SK-N-SH treated with all-trans-retinoic acid at 6 μM for 48 hours (cell line): ENCODE results near the gene SEMA6D.

Source experiments
- ATAC-seq: fragments of 200-7000 bp; cut with Tn5 transposase; 3 replicates; pipeline ENCODE4 v1.9.1; 2020; ENCODE audit warnings: mild to moderate bottlenecking, moderate library complexity
- ARNTL ChIP-seq: fragments of 450-650 bp; formaldehyde crosslinking; IDR thresholded peaks from 2 replicates; pipeline ENCODE4 v1.5.0; 2020; ENCODE audit warnings: low read depth, mild to moderate bottlenecking, moderate library complexity, borderline replicate concordance
- BACH2 ChIP-seq: fragments of 250-450 bp; sonication (Bioruptor Pico); IDR thresholded peaks from 2 replicates; pipeline ENCODE4 v1.9.0; 2021; ENCODE audit warnings: mild to moderate bottlenecking, borderline replicate concordance
- ESRRG ChIP-seq: fragments of 250-450 bp; sonication (Bioruptor Pico); IDR thresholded peaks from 2 replicates; pipeline ENCODE4 v1.6.1; 2021; ENCODE audit warnings: mild to moderate bottlenecking
- GLIS3 ChIP-seq: fragments of 250-450 bp; sonication (Bioruptor Pico); IDR thresholded peaks from 2 replicates; pipeline ENCODE4 v1.5.0; 2020; ENCODE audit warnings: mild to moderate bottlenecking, moderate library complexity
- ISL1 ChIP-seq: fragments of 250-450 bp; sonication (Bioruptor Pico); IDR thresholded peaks from 2 replicates; pipeline ENCODE4 v2.1.2; 2022; ENCODE audit warnings: mild to moderate bottlenecking, moderate library complexity
- OSR1 ChIP-seq: fragments of 250-450 bp; sonication (Bioruptor Pico); IDR thresholded peaks from 2 replicates; pipeline ENCODE4 v1.8.0; 2022; ENCODE audit warnings: moderate library complexity, mild to moderate bottlenecking, inconsistent platforms
- POU6F1 ChIP-seq: fragments of 250-450 bp; sonication (Bioruptor Pico); IDR thresholded peaks from 2 replicates; pipeline ENCODE4 v1.8.0; 2021; ENCODE audit warnings: low read depth, mild to moderate bottlenecking, moderate library complexity, borderline replicate concordance
- RARB ChIP-seq: fragments of 250-450 bp; sonication (Bioruptor Pico); IDR thresholded peaks from 2 replicates; pipeline ENCODE4 v1.8.0; 2021; ENCODE audit warnings: mild to moderate bottlenecking, moderate library complexity
- SNAI2 ChIP-seq: fragments of 250-450 bp; sonication (Bioruptor Pico); IDR thresholded peaks from 2 replicates; pipeline ENCODE4 v1.5.0; 2020; ENCODE audit warnings: mild to moderate bottlenecking, moderate library complexity
- TCF4 ChIP-seq: fragments of 250-450 bp; sonication (Bioruptor Pico); IDR thresholded peaks from 2 replicates; pipeline ENCODE4 v1.8.0; 2021; ENCODE audit warnings: mild to moderate bottlenecking, moderate library complexity, borderline replicate concordance
- TOX ChIP-seq: fragments of 250-450 bp; sonication (Bioruptor Pico); IDR thresholded peaks from 2 replicates; pipeline ENCODE4 v1.8.0; 2021; ENCODE audit warnings: mild to moderate bottlenecking, moderate library complexity, borderline replicate concordance
- TSHZ2 ChIP-seq: fragments of 250-450 bp; sonication (Bioruptor Pico); IDR thresholded peaks from 2 replicates; pipeline ENCODE4 v1.5.0; 2020; ENCODE audit warnings: mild to moderate bottlenecking, moderate library complexity
- ZC3H10 ChIP-seq: fragments of 250-450 bp; sonication (Bioruptor Pico); IDR thresholded peaks from 2 replicates; pipeline ENCODE4 v1.5.1; 2021; ENCODE audit warnings: mild to moderate bottlenecking, moderate library complexity
- ZFP3 ChIP-seq: fragments of 250-450 bp; sonication (Bioruptor Pico); IDR thresholded peaks from 2 replicates; pipeline ENCODE4 v1.5.0; 2020; ENCODE audit warnings: mild to moderate bottlenecking, moderate library complexity
- ZFP30 ChIP-seq: fragments of 450-650 bp; formaldehyde crosslinking; IDR thresholded peaks from 2 replicates; pipeline ENCODE4 v1.5.0; 2022; ENCODE audit warnings: mild to moderate bottlenecking, moderate library complexity
- ZNF70 ChIP-seq: fragments of 450-650 bp; formaldehyde crosslinking; IDR thresholded peaks from 2 replicates; pipeline ENCODE4 v1.5.0; 2020; ENCODE audit warnings: mild to moderate bottlenecking, moderate library complexity
- ZNF8 ChIP-seq: fragments of 450-650 bp; formaldehyde crosslinking; IDR thresholded peaks from 2 replicates; pipeline ENCODE4 v1.5.0; 2020; ENCODE audit warnings: mild to moderate bottlenecking, moderate library complexity
- TF ChIP-seq, protein P1 (sequence below): fragments of 250-450 bp; sonication (Bioruptor Pico); IDR thresholded peaks from 2 replicates; pipeline ENCODE4 v1.5.1; 2020; ENCODE audit warnings: low read depth, mild to moderate bottlenecking, moderate library complexity
- TF ChIP-seq, protein P2 (sequence below): fragments of 250-450 bp; sonication (Bioruptor Pico); IDR thresholded peaks from 2 replicates; pipeline ENCODE4 v1.8.0; 2020; ENCODE audit warnings: mild to moderate bottlenecking, moderate library complexity, borderline replicate concordance
- TF ChIP-seq, protein P3 (sequence below): fragments of 250-450 bp; sonication (Bioruptor Pico); IDR thresholded peaks from 2 replicates; pipeline ENCODE4 v1.5.1; 2021; ENCODE audit warnings: mild to moderate bottlenecking, moderate library complexity

Gene SEMA6D

GRCh38 chr15:47766406-47766805, 49.1 kb downstream of the SEMA6D start:
- no peak for ATAC-seq
- TF ChIP-seq ESRRG (CRISPR knock-in tag), result no peak
- TF ChIP-seq, protein P1, sequence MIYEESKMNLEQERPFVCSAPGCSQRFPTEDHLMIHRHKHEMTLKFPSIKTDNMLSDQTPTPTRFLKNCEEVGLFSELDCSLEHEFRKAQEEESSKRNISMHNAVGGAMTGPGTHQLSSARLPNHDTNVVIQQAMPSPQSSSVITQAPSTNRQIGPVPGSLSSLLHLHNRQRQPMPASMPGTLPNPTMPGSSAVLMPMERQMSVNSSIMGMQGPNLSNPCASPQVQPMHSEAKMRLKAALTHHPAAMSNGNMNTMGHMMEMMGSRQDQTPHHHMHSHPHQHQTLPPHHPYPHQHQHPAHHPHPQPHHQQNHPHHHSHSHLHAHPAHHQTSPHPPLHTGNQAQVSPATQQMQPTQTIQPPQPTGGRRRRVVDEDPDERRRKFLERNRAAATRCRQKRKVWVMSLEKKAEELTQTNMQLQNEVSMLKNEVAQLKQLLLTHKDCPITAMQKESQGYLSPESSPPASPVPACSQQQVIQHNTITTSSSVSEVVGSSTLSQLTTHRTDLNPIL (CRISPR knock-in tag), result no peak
- TF ChIP-seq, protein P2, sequence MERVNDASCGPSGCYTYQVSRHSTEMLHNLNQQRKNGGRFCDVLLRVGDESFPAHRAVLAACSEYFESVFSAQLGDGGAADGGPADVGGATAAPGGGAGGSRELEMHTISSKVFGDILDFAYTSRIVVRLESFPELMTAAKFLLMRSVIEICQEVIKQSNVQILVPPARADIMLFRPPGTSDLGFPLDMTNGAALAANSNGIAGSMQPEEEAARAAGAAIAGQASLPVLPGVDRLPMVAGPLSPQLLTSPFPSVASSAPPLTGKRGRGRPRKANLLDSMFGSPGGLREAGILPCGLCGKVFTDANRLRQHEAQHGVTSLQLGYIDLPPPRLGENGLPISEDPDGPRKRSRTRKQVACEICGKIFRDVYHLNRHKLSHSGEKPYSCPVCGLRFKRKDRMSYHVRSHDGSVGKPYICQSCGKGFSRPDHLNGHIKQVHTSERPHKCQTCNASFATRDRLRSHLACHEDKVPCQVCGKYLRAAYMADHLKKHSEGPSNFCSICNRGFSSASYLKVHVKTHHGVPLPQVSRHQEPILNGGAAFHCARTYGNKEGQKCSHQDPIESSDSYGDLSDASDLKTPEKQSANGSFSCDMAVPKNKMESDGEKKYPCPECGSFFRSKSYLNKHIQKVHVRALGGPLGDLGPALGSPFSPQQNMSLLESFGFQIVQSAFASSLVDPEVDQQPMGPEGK (CRISPR knock-in tag), result no peak
- TF ChIP-seq BACH2, result no peak
- no peak for TF ChIP-seq SNAI2 (CRISPR knock-in tag)
- TF ChIP-seq POU6F1, result no peak
- TF ChIP-seq ARNTL (CRISPR knock-in tag), result no peak
- no peak for TF ChIP-seq ZFP3 (CRISPR knock-in tag)
- TF ChIP-seq ZNF70 (CRISPR knock-in tag), result no peak
- no peak for TF ChIP-seq ZFP30 (CRISPR knock-in tag)
- TF ChIP-seq ZNF8 (CRISPR knock-in tag), result no peak
- no peak for TF ChIP-seq TCF4 (CRISPR knock-in tag)
- no peak for TF ChIP-seq GLIS3 (CRISPR knock-in tag)

DNA sequence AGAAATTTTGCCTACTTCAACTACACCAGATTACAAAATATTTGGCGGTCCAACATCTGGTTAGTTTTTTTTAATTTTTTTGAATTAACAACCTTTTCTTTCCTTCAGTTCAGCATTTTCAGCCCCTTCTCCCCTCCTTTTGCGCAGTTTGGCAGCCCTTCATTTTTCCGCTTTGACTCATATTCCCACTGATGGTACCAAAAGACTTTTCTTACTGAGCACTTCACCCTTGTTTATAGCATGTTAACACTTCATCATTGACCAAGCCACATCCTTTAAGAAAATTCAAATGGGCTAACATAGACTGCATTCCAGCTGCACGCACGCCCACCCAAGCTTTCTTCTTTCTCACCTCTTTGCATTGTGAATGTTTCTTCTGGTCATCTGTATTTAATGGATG, 49.7 kb downstream of the SEMA6D start:
- no peak for ATAC-seq
- no peak for TF ChIP-seq RARB (CRISPR knock-in tag)
- no peak for TF ChIP-seq TOX (CRISPR knock-in tag)
- TF ChIP-seq TCF4 (CRISPR knock-in tag), result no peak
- no peak for TF ChIP-seq ZNF8 (CRISPR knock-in tag)
- no peak for TF ChIP-seq TSHZ2 (CRISPR knock-in tag)
- TF ChIP-seq, protein P2 (CRISPR knock-in tag), result no peak
- TF ChIP-seq ZC3H10 (CRISPR knock-in tag), result no peak
- no peak for TF ChIP-seq GLIS3 (CRISPR knock-in tag)
- TF ChIP-seq ZFP3 (CRISPR knock-in tag), result no peak
- TF ChIP-seq ISL1 (CRISPR knock-in tag), result no peak
- TF ChIP-seq, protein P3, sequence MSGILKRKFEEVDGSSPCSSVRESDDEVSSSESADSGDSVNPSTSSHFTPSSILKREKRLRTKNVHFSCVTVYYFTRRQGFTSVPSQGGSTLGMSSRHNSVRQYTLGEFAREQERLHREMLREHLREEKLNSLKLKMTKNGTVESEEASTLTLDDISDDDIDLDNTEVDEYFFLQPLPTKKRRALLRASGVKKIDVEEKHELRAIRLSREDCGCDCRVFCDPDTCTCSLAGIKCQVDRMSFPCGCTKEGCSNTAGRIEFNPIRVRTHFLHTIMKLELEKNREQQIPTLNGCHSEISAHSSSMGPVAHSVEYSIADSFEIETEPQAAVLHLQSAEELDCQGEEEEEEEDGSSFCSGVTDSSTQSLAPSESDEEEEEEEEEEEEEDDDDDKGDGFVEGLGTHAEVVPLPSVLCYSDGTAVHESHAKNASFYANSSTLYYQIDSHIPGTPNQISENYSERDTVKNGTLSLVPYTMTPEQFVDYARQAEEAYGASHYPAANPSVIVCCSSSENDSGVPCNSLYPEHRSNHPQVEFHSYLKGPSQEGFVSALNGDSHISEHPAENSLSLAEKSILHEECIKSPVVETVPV (CRISPR knock-in tag), result no peak
- no peak for TF ChIP-seq POU6F1
- TF ChIP-seq OSR1 (CRISPR knock-in tag), result no peak
- no peak for TF ChIP-seq ZFP30 (CRISPR knock-in tag)
- no peak for TF ChIP-seq BACH2
- no peak for TF ChIP-seq ESRRG (CRISPR knock-in tag)
- TF ChIP-seq ZNF70 (CRISPR knock-in tag), result no peak
